HepG2 (cell line): Measurements from ENCODE around the gene HIVEP2. TPM values are rescaled to one million over a fixed set of nuclear protein-coding genes. Genes with fewer than 3 reads are reported as not detected.

Experiments
- HOXA9 ChIP-seq: sonication (generic); formaldehyde crosslinking; IDR thresholded peaks from 2 replicates; pipeline ENCODE4 v1.8.1; 2022; ENCODE audit warnings: missing genetic modification reagents, mild to moderate bottlenecking, moderate library complexity, borderline replicate concordance
- KMT2B ChIP-seq: IDR thresholded peaks from 2 replicates; pipeline ENCODE4 v1.6.1; 2016; ENCODE audit warnings: missing genetic modification reagents, missing compliant biosample characterization
- MED13 ChIP-seq: sonication (generic); formaldehyde crosslinking; IDR thresholded peaks from 2 replicates; pipeline ENCODE4 v1.5.0; 2020; ENCODE audit warnings: missing genetic modification reagents
- RFX5 ChIP-seq: IDR thresholded peaks from 2 replicates; pipeline ENCODE4 v1.6.1; 2011; ENCODE audit warnings: low read depth, low read length, improper control_type of control experiment
- SIN3B ChIP-seq: fragments of 150-350 bp; IDR thresholded peaks from 2 replicates; pipeline ENCODE4 v1.6.1; 2014; ENCODE audit warnings: low read length
- SOX13 ChIP-seq, 3 experiments: fragments of 450-650 bp in 1 of 3; sonication (generic) in 1 of 3; formaldehyde crosslinking in 1 of 3; IDR thresholded peaks in 2 of 3; conservative IDR thresholded peaks in 1 of 3; 2 replicates each; pipeline versions ENCODE4 v1.5.0 to v1.6.1; 2016 to 2020; ENCODE audit warnings: antibody characterized with exemption in 1 of 3, mild to moderate bottlenecking in 1 of 3, missing compliant biosample characterization in 1 of 3, missing genetic modification reagents in 1 of 3, moderate library complexity in 1 of 3
- THAP11 ChIP-seq: IDR thresholded peaks from 2 replicates; pipeline ENCODE4 v1.6.1; 2016; ENCODE audit warnings: missing biosample characterization, missing genetic modification reagents
- YY1 ChIP-seq: IDR thresholded peaks from 2 replicates; pipeline ENCODE4 v1.6.1; 2011; ENCODE audit warnings: low read length, low read depth, moderate library complexity, mild to moderate bottlenecking; ENCODE audit not compliant: insufficient read depth, insufficient replicate concordance
- ZBTB20 ChIP-seq: sonication (generic); formaldehyde crosslinking; IDR thresholded peaks from 2 replicates; pipeline ENCODE4 v1.8.1; 2023; ENCODE audit warnings: missing genetic modification reagents, low read depth, mild to moderate bottlenecking, borderline replicate concordance
- ZNF138 ChIP-seq: sonication (generic); formaldehyde crosslinking; IDR thresholded peaks from 2 replicates; pipeline ENCODE4 v1.5.0; 2020; ENCODE audit warnings: mild to moderate bottlenecking, low read depth, missing genetic modification reagents
- ZNF451 ChIP-seq: sonication (generic); formaldehyde crosslinking; IDR thresholded peaks from 2 replicates; pipeline ENCODE4 v1.5.0; 2020; ENCODE audit warnings: mild to moderate bottlenecking, missing genetic modification reagents
- ZNF75D ChIP-seq: sonication (generic); formaldehyde crosslinking; IDR thresholded peaks from 2 replicates; pipeline ENCODE4 v1.8.1; 2023; ENCODE audit warnings: missing genetic modification reagents, mild to moderate bottlenecking, borderline replicate concordance
- ZNF878 ChIP-seq: sonication (generic); formaldehyde crosslinking; IDR thresholded peaks from 2 replicates; pipeline ENCODE4 v1.8.1; 2023; ENCODE audit warnings: mild to moderate bottlenecking, missing genetic modification reagents, moderate library complexity
- polyA plus RNA-seq, 8 experiments: library from polyadenylated mRNA; depleted of rRNA in 3 of 8; stranded (reverse) in 7 of 8; unstranded in 1 of 8; fragments of >200 nt; fragmentation: Illumina TruSeq in 4 of 8; extraction: Trizol in 4 of 8; gene quantifications; 2 replicates each; pipeline versions ENCODE4 v1.2.1 to v1.2.3, GENCODE V29; 2011 to 2016; ENCODE audit warnings: low read depth in 4 of 8, missing spikeins in 1 of 8, mixed read lengths in 1 of 8; ENCODE audit not compliant: insufficient read depth in 1 of 8
- total RNA-seq, 5 experiments: library from RNA; depleted of rRNA; stranded (reverse); fragments of >200 nt; fragmentation: Illumina TruSeq; extraction: Trizol; gene quantifications; 2 replicates each; pipeline ENCODE4 v1.2.3, GENCODE V29; 2016; ENCODE audit warnings: low read depth in 1 of 5
- TF ChIP-seq, protein P1 (sequence below): sonication (generic); formaldehyde crosslinking; IDR thresholded peaks from 2 replicates; pipeline ENCODE4 v1.4.0; 2020; ENCODE audit warnings: missing genetic modification reagents, borderline replicate concordance
- TF ChIP-seq, protein P2 (sequence below): sonication (generic); formaldehyde crosslinking; IDR thresholded peaks from 2 replicates; pipeline ENCODE4 v1.4.0; 2020; ENCODE audit warnings: missing genetic modification reagents
- TF ChIP-seq, protein P3 (sequence below): IDR thresholded peaks from 2 replicates; pipeline ENCODE4 v1.6.1; 2012; ENCODE audit warnings: low read length, improper control_type of control experiment
- TF ChIP-seq, protein P4 (sequence below): sonication (generic); formaldehyde crosslinking; IDR thresholded peaks from 2 replicates; pipeline ENCODE4 v1.5.0; 2020; ENCODE audit warnings: missing genetic modification reagents
- TF ChIP-seq, protein P5 (sequence below): sonication (generic); formaldehyde crosslinking; IDR thresholded peaks from 2 replicates; pipeline ENCODE4 v1.8.1; 2022; ENCODE audit warnings: mild to moderate bottlenecking, missing genetic modification reagents

Gene HIVEP2
- total and polyA plus RNA-seq, 2 of the 13 experiments (the other 11 are each of a cell fraction or from before 2014, with no cell fraction given): 3.4 to 12.9 TPM

DNA sequence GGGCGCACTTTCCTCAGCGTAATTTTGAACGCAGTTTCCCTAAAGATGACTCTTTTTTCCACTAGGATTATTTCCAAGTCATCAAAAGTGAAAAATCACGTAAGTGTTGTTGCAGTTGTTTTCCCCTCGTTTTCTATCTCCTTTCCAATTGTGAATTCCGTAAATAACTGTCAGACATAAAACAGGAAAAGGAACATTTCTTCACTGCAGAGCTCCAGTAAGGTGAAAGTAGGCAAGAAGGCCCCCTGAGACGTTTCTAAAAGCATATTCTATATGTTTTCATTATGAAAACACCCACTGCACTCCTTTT is 17.8 kb downstream of the HIVEP2 start (continued):
- TF ChIP-seq, protein P1, sequence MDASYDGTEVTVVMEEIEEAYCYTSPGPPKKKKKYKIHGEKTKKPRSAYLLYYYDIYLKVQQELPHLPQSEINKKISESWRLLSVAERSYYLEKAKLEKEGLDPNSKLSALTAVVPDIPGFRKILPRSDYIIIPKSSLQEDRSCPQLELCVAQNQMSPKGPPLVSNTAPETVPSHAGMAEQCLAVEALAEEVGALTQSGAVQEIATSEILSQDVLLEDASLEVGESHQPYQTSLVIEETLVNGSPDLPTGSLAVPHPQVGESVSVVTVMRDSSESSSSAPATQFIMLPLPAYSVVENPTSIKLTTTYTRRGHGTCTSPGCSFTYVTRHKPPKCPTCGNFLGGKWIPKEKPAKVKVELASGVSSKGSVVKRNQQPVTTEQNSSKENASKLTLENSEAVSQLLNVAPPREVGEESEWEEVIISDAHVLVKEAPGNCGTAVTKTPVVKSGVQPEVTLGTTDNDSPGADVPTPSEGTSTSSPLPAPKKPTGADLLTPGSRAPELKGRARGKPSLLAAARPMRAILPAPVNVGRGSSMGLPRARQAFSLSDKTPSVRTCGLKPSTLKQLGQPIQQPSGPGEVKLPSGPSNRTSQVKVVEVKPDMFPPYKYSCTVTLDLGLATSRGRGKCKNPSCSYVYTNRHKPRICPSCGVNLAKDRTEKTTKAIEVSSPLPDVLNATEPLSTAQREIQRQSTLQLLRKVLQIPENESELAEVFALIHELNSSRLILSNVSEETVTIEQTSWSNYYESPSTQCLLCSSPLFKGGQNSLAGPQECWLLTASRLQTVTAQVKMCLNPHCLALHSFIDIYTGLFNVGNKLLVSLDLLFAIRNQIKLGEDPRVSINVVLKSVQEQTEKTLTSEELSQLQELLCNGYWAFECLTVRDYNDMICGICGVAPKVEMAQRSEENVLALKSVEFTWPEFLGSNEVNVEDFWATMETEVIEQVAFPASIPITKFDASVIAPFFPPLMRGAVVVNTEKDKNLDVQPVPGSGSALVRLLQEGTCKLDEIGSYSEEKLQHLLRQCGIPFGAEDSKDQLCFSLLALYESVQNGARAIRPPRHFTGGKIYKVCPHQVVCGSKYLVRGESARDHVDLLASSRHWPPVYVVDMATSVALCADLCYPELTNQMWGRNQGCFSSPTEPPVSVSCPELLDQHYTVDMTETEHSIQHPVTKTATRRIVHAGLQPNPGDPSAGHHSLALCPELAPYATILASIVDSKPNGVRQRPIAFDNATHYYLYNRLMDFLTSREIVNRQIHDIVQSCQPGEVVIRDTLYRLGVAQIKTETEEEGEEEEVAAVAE: 0 out of 2 replicates have a peak, but pooled peaks have one; percentile 2
- TF ChIP-seq HOXA9 (CRISPR knock-in tag): no peak
- TF ChIP-seq RFX5: no peak
- TF ChIP-seq, protein P2, sequence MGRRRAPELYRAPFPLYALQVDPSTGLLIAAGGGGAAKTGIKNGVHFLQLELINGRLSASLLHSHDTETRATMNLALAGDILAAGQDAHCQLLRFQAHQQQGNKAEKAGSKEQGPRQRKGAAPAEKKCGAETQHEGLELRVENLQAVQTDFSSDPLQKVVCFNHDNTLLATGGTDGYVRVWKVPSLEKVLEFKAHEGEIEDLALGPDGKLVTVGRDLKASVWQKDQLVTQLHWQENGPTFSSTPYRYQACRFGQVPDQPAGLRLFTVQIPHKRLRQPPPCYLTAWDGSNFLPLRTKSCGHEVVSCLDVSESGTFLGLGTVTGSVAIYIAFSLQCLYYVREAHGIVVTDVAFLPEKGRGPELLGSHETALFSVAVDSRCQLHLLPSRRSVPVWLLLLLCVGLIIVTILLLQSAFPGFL (CRISPR knock-in tag): no peak
- no peak for TF ChIP-seq SIN3B
- no peak for TF ChIP-seq MED13 (CRISPR knock-in tag)
- no peak for TF ChIP-seq ZNF75D (CRISPR knock-in tag)
- no peak for TF ChIP-seq ZNF138 (CRISPR knock-in tag)
- TF ChIP-seq, protein P3, sequence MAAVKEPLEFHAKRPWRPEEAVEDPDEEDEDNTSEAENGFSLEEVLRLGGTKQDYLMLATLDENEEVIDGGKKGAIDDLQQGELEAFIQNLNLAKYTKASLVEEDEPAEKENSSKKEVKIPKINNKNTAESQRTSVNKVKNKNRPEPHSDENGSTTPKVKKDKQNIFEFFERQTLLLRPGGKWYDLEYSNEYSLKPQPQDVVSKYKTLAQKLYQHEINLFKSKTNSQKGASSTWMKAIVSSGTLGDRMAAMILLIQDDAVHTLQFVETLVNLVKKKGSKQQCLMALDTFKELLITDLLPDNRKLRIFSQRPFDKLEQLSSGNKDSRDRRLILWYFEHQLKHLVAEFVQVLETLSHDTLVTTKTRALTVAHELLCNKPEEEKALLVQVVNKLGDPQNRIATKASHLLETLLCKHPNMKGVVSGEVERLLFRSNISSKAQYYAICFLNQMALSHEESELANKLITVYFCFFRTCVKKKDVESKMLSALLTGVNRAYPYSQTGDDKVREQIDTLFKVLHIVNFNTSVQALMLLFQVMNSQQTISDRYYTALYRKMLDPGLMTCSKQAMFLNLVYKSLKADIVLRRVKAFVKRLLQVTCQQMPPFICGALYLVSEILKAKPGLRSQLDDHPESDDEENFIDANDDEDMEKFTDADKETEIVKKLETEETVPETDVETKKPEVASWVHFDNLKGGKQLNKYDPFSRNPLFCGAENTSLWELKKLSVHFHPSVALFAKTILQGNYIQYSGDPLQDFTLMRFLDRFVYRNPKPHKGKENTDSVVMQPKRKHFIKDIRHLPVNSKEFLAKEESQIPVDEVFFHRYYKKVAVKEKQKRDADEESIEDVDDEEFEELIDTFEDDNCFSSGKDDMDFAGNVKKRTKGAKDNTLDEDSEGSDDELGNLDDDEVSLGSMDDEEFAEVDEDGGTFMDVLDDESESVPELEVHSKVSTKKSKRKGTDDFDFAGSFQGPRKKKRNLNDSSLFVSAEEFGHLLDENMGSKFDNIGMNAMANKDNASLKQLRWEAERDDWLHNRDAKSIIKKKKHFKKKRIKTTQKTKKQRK: no peak
- TF ChIP-seq, protein P4, sequence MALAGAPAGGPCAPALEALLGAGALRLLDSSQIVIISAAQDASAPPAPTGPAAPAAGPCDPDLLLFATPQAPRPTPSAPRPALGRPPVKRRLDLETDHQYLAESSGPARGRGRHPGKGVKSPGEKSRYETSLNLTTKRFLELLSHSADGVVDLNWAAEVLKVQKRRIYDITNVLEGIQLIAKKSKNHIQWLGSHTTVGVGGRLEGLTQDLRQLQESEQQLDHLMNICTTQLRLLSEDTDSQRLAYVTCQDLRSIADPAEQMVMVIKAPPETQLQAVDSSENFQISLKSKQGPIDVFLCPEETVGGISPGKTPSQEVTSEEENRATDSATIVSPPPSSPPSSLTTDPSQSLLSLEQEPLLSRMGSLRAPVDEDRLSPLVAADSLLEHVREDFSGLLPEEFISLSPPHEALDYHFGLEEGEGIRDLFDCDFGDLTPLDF (CRISPR knock-in tag): no peak
- TF ChIP-seq KMT2B (CRISPR knock-in tag): no peak
- TF ChIP-seq SOX13 (IDR thresholded peaks at IDR 0.05): no peak
- TF ChIP-seq SOX13 (CRISPR knock-in tag; conservative IDR thresholded peaks at IDR 0.05 in 1 of 2, IDR thresholded peaks at IDR 0.05 in 1 of 2): peak in 1 of 2 experiments; percentile 3; a peak in 2 of 4 replicates
- TF ChIP-seq YY1: no peak
- no peak for TF ChIP-seq ZBTB20 (CRISPR knock-in tag)
- TF ChIP-seq, protein P5, sequence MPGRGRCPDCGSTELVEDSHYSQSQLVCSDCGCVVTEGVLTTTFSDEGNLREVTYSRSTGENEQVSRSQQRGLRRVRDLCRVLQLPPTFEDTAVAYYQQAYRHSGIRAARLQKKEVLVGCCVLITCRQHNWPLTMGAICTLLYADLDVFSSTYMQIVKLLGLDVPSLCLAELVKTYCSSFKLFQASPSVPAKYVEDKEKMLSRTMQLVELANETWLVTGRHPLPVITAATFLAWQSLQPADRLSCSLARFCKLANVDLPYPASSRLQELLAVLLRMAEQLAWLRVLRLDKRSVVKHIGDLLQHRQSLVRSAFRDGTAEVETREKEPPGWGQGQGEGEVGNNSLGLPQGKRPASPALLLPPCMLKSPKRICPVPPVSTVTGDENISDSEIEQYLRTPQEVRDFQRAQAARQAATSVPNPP (CRISPR knock-in tag): peak; percentile 3; the same call in 1 of the 2 replicates
- 0 out of 2 replicates have a peak, but pooled peaks have one; percentile 8 for TF ChIP-seq THAP11 (CRISPR knock-in tag)
- TF ChIP-seq ZNF451 (CRISPR knock-in tag): no peak
- TF ChIP-seq ZNF878 (CRISPR knock-in tag): no peak; the same call in 1 of the 2 replicates
